NCI-H2107 treated with DMSO at 0.1 percent for 48 hours (cell line): ENCODE results near the gene RRP7A.
"Not testable (repeated sequence)": the region's sequence is repeated elsewhere in the genome, so short reads cannot be mapped to it uniquely, and the experiment has no call there.

Experiments used
- DNase-seq: peaks from one replicate; lab custom pipeline; 2025; ENCODE audit not compliant: unreplicated experiment; lab: John Stamatoyannopoulos, UW

RRP7A gene

GRCh38 chr22:42536166-42536565, 16.6 kb upstream of the RRP7A start:
- no peak for DNase-seq

GRCh38 chr22:42535082-42535731, 15.6 kb upstream of the RRP7A start:
- DNase-seq: not testable (repeated sequence)

GRCh38 chr22:42533638-42533977, 14.0 kb upstream of the RRP7A start:
- no peak for DNase-seq

- not testable (repeated sequence) for DNase-seq
These were observed 11.9 kb upstream of the RRP7A start for GRCh38 chr22:42531401-42532084.

GRCh38 chr22:42529435-42529834, 9.8 kb upstream of the RRP7A start:
- not testable (repeated sequence) for DNase-seq

- no peak for DNase-seq
These were observed 9.2 kb upstream of the RRP7A start for GRCh38 chr22:42528591-42529307.

GRCh38 chr22:42522546-42522945, 3.0 kb upstream of the RRP7A start:
- DNase-seq: no peak

GRCh38 chr22:42521228-42521546, 1.6 kb upstream of the RRP7A start:
- no peak for DNase-seq

- DNase-seq: not testable (repeated sequence)
These were observed 715 bp downstream of the RRP7A start for GRCh38 chr22:42518638-42519524.

GRCh38 chr22:42517103-42517502, 2.5 kb downstream of the RRP7A start:
- not testable (repeated sequence) for DNase-seq

GRCh38 chr22:42515896-42516295, 3.7 kb downstream of the RRP7A start:
- DNase-seq: no peak

GRCh38 chr22:42515304-42515703, 4.3 kb downstream of the RRP7A start:
- DNase-seq: not testable (repeated sequence)

- not testable (repeated sequence) for DNase-seq
These were observed 5.3 kb downstream of the RRP7A start for GRCh38 chr22:42514331-42514730.

- not testable (repeated sequence) for DNase-seq
These were observed 7.2 kb downstream of the RRP7A start for GRCh38 chr22:42512273-42512990.

GRCh38 chr22:42511401-42511891, 8.2 kb downstream of the RRP7A start:
- no peak for DNase-seq

- no peak for DNase-seq
These were observed 10.0 kb downstream of the RRP7A start for GRCh38 chr22:42509548-42509947.

- DNase-seq: not testable (repeated sequence)
These were observed 10.6 kb downstream of the RRP7A start for GRCh38 chr22:42508975-42509364.

GRCh38 chr22:42508327-42508974, 11.1 kb downstream of the RRP7A start:
- DNase-seq: not testable (repeated sequence)

GRCh38 chr22:42500836-42501179, 18.8 kb downstream of the RRP7A start:
- no peak for DNase-seq
